Measurements from ENCODE around the gene KRTAP5-6.

KRTAP5-6 gene

DNA sequence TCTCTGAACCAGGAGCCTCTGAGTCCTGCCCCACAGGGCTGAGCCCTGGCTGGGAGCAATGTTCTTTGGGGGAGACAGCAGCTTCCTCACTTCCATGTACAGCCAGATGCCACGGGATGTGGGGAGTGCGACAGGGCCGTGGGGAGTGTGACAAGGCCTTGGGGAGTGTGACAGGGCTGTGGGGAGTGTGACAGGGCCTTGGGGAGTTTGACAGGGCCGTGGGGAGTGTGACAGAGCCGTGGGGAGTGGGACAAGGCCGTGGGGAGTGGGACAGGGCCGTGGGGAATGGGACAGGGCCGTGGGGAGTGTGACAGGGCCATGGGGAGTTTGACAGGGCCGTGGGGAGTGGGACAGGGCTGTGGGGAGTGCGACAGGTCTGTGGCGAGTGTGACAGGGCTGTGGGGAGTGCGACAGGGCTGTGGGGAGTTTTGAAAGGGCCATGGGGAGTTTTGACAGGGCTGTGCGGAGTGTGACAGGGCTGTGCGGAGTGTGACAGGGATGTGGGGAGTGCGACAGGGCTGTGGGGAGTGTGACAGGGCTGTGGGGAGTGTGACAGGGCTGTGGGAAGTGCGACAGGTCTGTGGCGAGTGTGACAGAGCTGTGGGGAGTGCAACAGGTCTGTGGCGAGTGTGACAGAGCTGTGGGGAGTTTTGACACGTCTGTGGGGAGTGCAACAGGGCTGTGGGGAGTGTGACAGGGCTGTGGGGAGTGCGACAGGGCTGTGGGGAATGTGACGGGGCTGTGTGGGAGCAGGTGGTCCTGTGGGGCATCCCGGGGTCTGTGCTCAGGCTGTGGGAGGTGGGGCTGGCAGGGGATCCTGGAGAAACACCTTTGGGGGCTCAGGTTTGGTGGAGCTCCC lies 6.6 kb upstream of the KRTAP5-6 start:
- Mint-ChIP-seq H3K4me3 (no peak overlapping the region), H3K36me3 (ENCODE audit: low read depth) (no peaks in the 10 kb centered on the region), H3K27me3 (ENCODE audit: low read depth) (peaks cover 20% of the 10 kb centered on the region), H3K9me3 (no peaks in the 10 kb centered on the region), H3K4me1 (peaks cover 16% of the 10 kb centered on the region), H3K27ac (peak overlapping the region in 1 of 3 experiments; percentile 64)
- TF ChIP-seq, protein P1, sequence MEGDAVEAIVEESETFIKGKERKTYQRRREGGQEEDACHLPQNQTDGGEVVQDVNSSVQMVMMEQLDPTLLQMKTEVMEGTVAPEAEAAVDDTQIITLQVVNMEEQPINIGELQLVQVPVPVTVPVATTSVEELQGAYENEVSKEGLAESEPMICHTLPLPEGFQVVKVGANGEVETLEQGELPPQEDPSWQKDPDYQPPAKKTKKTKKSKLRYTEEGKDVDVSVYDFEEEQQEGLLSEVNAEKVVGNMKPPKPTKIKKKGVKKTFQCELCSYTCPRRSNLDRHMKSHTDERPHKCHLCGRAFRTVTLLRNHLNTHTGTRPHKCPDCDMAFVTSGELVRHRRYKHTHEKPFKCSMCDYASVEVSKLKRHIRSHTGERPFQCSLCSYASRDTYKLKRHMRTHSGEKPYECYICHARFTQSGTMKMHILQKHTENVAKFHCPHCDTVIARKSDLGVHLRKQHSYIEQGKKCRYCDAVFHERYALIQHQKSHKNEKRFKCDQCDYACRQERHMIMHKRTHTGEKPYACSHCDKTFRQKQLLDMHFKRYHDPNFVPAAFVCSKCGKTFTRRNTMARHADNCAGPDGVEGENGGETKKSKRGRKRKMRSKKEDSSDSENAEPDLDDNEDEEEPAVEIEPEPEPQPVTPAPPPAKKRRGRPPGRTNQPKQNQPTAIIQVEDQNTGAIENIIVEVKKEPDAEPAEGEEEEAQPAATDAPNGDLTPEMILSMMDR (IDR thresholded peaks at IDR 0.05; ENCODE audit: unreplicated experiment in 3 of 3) = no peak

DNA sequence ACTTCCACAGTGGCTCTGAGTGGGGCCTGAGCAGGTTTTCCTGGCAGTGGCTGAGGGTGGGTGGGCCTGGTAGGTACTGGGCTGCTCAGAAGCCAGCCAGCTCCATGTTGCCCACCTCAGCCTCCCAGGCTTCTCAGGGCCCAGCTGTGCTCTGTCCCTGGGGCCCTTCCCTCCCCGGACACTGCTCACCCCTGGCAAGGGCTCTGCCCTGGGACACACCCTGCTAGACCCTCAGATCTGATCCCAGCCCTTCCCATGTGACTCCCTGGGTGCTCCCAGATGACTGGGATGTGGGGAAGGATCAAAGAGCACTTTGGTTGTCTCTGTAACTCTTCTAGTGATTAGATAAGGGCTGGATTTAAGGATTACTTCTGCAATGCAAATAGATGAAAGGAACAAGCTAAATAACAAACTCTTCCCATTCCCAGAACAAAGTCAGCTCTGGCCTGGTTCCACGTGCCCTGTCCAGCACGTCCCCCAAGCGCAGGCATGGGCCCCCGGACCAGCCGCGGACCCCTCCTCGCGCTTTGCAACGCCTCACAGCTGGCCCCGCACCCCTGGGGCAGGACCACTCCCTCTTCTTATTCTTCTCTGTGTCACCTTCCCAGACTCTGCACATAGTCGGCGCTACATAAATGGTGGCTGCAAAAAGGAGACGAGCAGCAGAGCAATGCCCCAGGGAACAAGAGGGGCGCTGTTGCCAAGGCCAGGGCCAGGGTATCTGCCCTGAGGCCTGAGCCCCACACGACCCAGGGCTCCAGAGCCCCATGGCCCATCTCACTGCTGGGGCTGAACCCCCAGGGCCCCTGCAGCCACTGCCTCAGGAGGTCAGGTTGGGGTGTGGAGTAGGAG lies 5.7 kb upstream of the KRTAP5-6 start:
- Mint-ChIP-seq H3K4me3 (peak overlapping the region in 1 of 3 experiments; percentile 29), H3K4me1 (peaks cover 16% of the 10 kb centered on the region), H3K27me3 (ENCODE audit: low read depth) (peaks cover 29% of the 10 kb centered on the region), H3K36me3 (ENCODE audit: low read depth) (no peaks in the 10 kb centered on the region), H3K9me3 (peaks cover 5% of the 10 kb centered on the region), H3K27ac (peak overlapping the region in 2 of 3 experiments; percentile 59 to 64)
- TF ChIP-seq, protein P1 (IDR thresholded peaks at IDR 0.05; ENCODE audit: unreplicated experiment in 3 of 3) = no peak

DNA sequence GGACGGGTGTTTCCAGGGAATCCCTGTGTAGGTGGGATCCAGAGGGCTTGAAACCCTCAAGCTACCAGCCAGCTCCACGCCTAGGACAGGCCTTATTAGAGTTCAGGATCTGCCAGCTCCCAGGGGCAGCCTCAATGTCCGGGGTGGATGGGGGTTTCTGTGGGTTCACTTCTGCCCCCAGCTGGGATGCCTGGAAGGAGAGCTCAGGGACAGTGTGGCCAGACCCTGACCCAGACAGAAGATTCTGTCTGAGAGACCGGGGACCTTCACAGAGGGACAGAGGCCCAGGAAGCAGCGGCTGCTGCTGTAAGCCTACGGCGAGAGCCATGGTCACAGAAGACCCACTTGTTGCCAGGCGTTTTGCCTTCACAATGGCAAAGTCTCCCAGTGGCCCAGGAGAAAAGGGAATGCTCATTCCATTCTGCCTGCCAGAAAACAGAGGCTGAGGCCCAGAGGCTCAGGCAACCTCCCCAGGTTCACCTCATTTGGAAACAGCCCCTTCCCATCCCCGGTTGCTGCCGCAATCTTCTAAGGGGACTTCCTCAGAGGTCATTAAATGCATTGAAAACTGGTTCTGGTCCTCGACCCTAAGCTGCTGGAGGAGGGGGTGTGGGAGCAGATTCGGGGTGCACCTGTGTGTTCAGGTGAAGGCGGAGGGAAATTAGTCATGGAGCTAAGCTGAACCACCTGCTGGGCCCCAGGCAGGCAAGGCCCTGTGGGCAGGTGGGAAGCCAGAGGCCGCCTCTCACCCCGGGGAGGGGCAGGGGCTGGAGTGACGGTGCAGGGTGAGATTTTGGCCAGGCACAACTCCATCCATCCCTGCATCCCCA lies 4.9 kb upstream of the KRTAP5-6 start:
- peak overlapping the region in 1 of 3 experiments; percentile 57 for H3K27ac Mint-ChIP-seq
- peaks cover 16% of the 10 kb centered on the region for H3K4me1 Mint-ChIP-seq
- H3K9me3 Mint-ChIP-seq = peaks cover 5% of the 10 kb centered on the region
- TF ChIP-seq, protein P1 (IDR thresholded peaks at IDR 0.05; ENCODE audit: unreplicated experiment in 3 of 3) = no peak
- H3K36me3 Mint-ChIP-seq (ENCODE audit: low read depth) = no peaks in the 10 kb centered on the region
- peaks cover 30% of the 10 kb centered on the region for H3K27me3 Mint-ChIP-seq (ENCODE audit: low read depth)
- H3K4me3 Mint-ChIP-seq = no peak overlapping the region

DNA sequence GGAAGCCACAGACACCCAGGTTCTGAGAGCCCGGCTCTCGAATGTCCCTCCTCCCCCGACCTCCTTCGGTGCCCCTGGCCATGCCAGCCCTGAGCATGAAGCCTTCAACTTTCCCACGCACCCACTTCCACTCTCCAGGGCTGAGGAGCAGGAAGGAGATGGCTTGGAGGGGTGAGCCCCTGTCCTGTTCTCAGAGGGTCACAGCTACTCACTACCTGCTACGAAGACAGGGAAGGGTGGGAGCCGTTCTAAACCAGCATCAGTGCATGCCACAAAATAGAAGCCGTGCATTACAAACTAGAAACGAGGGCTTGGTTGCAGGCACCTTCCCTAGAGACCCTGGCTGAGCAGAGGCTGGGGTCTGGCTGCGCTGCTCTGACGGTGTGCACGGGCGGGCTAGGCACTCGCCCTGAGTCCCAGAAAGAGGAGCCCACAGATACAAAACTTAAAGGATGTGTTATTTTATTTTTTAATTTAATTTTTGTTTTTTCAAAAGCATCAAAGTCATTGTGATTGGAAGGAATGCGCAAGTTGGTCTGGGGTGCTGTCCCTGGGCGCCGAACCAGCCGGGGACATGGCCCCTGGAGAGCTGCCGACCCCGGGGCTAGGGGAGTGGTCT lies 4.2 kb upstream of the KRTAP5-6 start:
- Mint-ChIP-seq H3K27ac (peak overlapping the region; percentile 67 to 94 (median 81)), H3K36me3 (ENCODE audit: low read depth) (no peaks in the 10 kb centered on the region), H3K27me3 (ENCODE audit: low read depth) (peaks cover 33% of the 10 kb centered on the region), H3K4me3 (peak overlapping the region in 2 of 3 experiments; percentile 72), H3K9me3 (peaks cover 5% of the 10 kb centered on the region), H3K4me1 (peaks cover 16% of the 10 kb centered on the region)
- TF ChIP-seq, protein P1 (IDR thresholded peaks at IDR 0.05; ENCODE audit: unreplicated experiment in 3 of 3) = no peak

DNA sequence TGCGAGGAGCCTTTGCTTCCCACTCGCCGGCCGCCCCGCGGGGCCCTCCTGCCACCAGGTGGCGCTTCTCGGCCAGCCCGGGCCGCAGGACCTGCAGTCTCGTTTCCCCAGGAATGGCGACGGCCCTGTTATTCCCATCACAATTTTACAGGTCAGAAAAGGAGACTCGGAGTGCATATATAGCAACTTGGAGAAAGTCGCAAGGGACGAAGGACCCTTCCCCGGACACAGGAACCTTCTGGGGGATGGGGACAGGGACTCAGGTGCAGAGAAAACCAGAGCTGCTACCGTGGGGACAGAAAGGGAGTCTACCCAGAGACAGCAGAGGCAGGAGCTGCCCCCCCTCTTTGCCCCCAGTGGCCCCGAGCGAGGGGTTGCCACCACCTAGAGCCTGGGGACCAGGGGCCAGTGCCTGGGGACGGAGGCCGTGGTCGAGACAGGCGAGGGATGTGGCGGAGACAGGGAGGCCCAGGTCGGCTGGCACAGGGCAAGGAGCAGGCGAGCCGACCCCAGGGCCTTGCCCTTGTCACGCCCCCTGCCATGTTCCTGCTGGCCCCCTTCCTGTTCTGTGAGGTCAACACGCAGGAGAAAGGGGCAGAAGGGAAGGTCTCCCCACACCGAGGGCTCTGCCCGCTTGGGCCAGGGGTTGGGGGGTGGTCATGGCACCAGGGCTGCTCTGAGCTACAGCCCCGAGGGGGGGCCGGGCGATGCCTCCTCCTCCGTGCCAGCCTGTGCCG lies 3.5 kb upstream of the KRTAP5-6 start:
- no peaks in the 10 kb centered on the region for H3K36me3 Mint-ChIP-seq (ENCODE audit: low read depth)

More for the DNA sequence above, 3.5 kb upstream of the KRTAP5-6 start:
- Mint-ChIP-seq H3K27me3 (ENCODE audit: low read depth) (peaks cover 33% of the 10 kb centered on the region), H3K4me1 (peaks cover 16% of the 10 kb centered on the region), H3K27ac (peak overlapping the region; percentile 67 to 94 (median 81)), H3K9me3 (peaks cover 5% of the 10 kb centered on the region), H3K4me3 (peak overlapping the region; percentile 72 to 84 (median 72))
- TF ChIP-seq, protein P1 (IDR thresholded peaks at IDR 0.05; ENCODE audit: unreplicated experiment in 3 of 3) = peak; percentile 91 to 95 (median 93)
